Inflammatory macrophage (primary cell): ENCODE measurements around the gene NFIC.

Experiments used
- DNase-seq, 2 donors: peaks; one replicate each; pipeline ENCODE4 v3.0.0-alpha.2; 2020 to 2022

NFIC gene

GRCh38 chr19:3454656-3455392, 88.4 kb downstream of the NFIC start:
- no peak for DNase-seq

- DNase-seq: no peak
These were observed 89.1 kb downstream of the NFIC start for GRCh38 chr19:3455393-3455955.

GRCh38 chr19:3455960-3456601, 89.7 kb downstream of the NFIC start:
- no peak for DNase-seq

- DNase-seq: no peak
These were observed 90.6 kb downstream of the NFIC start for GRCh38 chr19:3456925-3457527.

- DNase-seq: no peak
These were observed 91.3 kb downstream of the NFIC start for GRCh38 chr19:3457528-3458228.

- no peak for DNase-seq
These were observed 92.1 kb downstream of the NFIC start for GRCh38 chr19:3458229-3459088.

- DNase-seq: peak; percentile 26 to 41
These were observed 92.9 kb downstream of the NFIC start for GRCh38 chr19:3459089-3459881.

- DNase-seq: no peak
These were observed 93.7 kb downstream of the NFIC start for GRCh38 chr19:3459965-3460582.

GRCh38 chr19:3462991-3463713, 96.8 kb downstream of the NFIC start:
- no peak for DNase-seq

- DNase-seq: no peak
These were observed 97.6 kb downstream of the NFIC start for GRCh38 chr19:3463714-3464586.

- DNase-seq: peak in 1 of 2 donors; percentile 52
These were observed 98.3 kb downstream of the NFIC start for GRCh38 chr19:3464587-3465235.

- no peak for DNase-seq
These were observed 99.2 kb downstream of the NFIC start for GRCh38 chr19:3465552-3465951.

GRCh38 chr19:3466635-3467034, 100.3 kb downstream of the NFIC start:
- DNase-seq: no peak

- no peak for DNase-seq
These were observed 101.2 kb downstream of the NFIC start for GRCh38 chr19:3467437-3468198.

GRCh38 chr19:3468211-3468610, 101.8 kb downstream of the NFIC start:
- DNase-seq: no peak

- DNase-seq: no peak
These were observed 103.5 kb downstream of the NFIC start for GRCh38 chr19:3469638-3470499.
